Left cardiac atrium (tissue), 4 donors: ENCODE measurements around the gene TNFSF9. TPM values are rescaled to one million over a fixed set of nuclear protein-coding genes. Genes with fewer than 3 reads are reported as not detected.

Experiments
- ATAC-seq, 2 donors: fragments of 200-7000 bp; cut with Tn5 transposase; one replicate each; pipeline ENCODE4 v1.9.1; 2020; ENCODE audit warnings: mild to moderate bottlenecking in 2 of 2, moderate library complexity in 2 of 2
- DNase-seq: peaks from one replicate; pipeline ENCODE4 v3.0.0-alpha.2; 2020
- intact Hi-C, 2 donors: fragments of 100-400 bp; cut with DNase I; formaldehyde crosslinking; loops; one replicate each; pipeline versions ENCODE4 v1.14.1 to v1.15.1; 2022 to 2023
- long read RNA-seq: library from polyadenylated mRNA; unstranded; transcript quantifications from one replicate; pipeline ENCODE4 v2.0.0, GENCODE V29; 2021
- total RNA-seq, 2 donors: library from RNA; stranded (reverse); fragmentation: NEBNext Ultra II Directional; extraction: Animal tissue kit (Norgen Biotek cat#: 25700); gene quantifications; one replicate each; pipeline ENCODE4 v1.2.1, GENCODE V29; 2021
- donor health status: DM: no; HTN: yes; CAD: no.
- donor health status: DM: no; HTN: yes; CAD: no; lungs with severe emphysema.
- donor health status: DM: yes; HTN: yes; CAD: no.
- donor health status: Dilated cardiomyopathy.

The TNFSF9 gene, protein sequence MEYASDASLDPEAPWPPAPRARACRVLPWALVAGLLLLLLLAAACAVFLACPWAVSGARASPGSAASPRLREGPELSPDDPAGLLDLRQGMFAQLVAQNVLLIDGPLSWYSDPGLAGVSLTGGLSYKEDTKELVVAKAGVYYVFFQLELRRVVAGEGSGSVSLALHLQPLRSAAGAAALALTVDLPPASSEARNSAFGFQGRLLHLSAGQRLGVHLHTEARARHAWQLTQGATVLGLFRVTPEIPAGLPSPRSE
- total RNA-seq, result under 1 TPM; 0.29 to 0.71 TPM
- long read RNA-seq, result 0 reads

- intact Hi-C loops, result no loop called here
- ATAC-seq, result peak; percentile 91 to 95
- peak; percentile 89 for DNase-seq
These were observed at the start of gene TNFSF9 for GRCh38 chr19:6530386-6531162. Gene TNFSF9, plus strand, starts transcription at chr19:6531026. Its CDS starts 11 bp downstream, at chr19:6531037.

DNA sequence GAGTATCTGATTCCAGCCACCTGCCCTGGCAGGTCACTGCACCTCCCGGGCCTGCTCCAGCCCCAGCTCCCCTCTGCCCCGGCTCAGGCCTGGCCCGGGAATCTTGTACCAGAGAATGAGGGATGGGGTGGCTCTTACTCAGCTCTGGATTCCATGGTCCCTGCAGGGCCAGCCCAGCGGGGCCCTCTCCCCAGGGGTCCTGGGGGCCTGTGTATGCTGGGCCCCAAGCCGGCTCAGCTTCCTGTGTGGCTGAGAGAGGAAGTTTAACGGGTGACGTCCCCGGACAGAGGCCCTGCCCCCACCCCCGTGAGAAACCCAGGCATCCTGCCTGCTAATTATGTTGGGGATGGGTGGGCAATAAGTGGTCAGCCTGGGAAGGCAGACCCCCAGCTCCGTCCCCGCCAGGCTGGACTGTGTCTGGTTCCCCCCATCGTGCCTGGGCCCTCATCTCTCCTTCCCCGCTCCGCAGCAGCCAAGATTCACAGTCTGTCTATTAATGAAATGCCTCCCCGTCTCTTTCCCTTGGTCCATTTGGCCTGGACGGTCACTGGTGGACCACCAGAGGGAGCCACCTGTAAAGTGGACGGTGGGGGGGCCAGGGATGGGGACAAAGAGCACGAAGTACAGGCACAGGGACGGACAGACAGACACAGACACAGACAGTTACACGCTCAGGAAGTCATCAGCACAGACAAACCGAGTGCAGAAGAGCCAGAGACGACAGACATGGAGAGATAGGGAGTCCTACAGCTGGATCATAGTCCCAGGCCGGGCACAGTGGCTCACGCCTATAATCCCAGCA lies 49.1 kb upstream of the TNFSF9 start, which contains the start of gene DENND1C:
TSS of gene DENND1C (minus strand) at position 247 of the 802 bp plus-strand sequence. CDS start at position 155, 92 bp downstream.
- peak; percentile 64 to 70 for ATAC-seq
- intact Hi-C loops, result no loop called here
- no peak for DNase-seq

DNA sequence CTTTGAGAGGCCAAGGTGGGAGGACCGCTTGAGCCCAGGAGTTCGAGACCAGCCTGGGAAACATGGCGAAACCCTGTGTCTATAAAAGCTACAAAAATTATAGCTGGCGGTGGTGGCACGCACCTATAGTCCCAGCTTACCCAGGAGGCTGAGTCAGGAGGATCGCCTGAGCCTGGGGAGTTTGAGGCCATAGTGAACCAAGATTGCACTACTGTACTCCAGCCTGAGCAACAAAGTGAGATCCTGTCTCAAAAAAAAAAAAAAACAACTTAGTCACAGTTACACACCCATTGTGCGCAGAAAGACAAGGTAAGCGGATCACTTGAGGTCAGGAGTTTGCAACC lies 48.5 kb upstream of the TNFSF9 start:
- no peak for ATAC-seq
- intact Hi-C loops, result no loop called here
- DNase-seq, result no peak

- ATAC-seq, result no peak
These were observed 47.6 kb upstream of the TNFSF9 start for GRCh38 chr19:6483235-6483634.

GRCh38 chr19:6484230-6484629 lies 46.6 kb upstream of the TNFSF9 start:
- DNase-seq (no peak), ATAC-seq (no peak)
- intact Hi-C loops, result no loop called here

More at GRCh38 chr19:6483235-6483634, 47.6 kb upstream of the TNFSF9 start:
- intact Hi-C loops, result no loop called here
- no peak for DNase-seq

GRCh38 chr19:6484831-6485230 lies 46.0 kb upstream of the TNFSF9 start:
- DNase-seq (no peak), ATAC-seq (no peak)
- intact Hi-C loops, result no loop called here

- DNase-seq (no peak), ATAC-seq (no peak)
- intact Hi-C loops, result no loop called here
These were observed 41.4 kb upstream of the TNFSF9 start for GRCh38 chr19:6489278-6490061.

GRCh38 chr19:6490134-6490533 lies 40.7 kb upstream of the TNFSF9 start:
- DNase-seq (no peak), ATAC-seq (no peak)
- intact Hi-C loops, result no loop called here

DNA sequence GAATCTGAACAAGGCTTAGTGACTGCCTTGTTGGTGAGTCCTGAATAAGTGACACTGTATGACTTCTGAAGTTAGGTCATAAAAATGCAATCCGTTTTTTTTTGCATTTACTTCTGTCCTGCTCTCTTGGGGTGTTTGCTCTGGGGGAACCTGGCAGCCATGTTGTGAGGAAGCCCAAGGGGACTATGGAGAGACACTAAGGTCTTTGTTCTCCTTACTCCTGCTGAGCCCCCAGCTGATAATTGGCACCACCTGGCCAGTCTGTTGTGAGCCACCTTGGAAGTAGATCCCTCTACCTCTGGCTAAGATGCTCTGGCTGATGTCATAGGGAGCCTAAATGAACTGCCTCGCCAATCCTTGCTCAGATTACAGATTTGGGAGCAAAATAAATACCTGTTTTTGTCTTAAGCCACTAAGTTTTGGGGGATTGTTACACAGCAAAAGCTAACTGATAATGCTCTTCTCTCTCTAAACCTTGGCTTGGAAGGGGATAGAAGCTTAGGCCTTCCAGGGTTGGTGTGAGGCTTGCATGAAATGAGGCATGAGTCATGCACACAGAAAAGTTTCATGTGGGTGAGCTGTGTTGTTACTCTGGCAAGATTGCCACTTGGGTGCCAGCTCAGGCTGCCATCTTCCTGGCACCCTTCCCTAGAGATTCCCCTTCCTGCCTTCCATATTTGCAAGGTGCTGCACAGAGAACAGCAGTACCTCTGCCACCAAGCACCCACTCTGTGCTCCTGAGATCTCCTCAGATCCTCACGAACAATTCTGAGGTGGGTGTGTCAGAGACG lies 38.8 kb upstream of the TNFSF9 start:
- DNase-seq, result no peak
- no peak for ATAC-seq
- intact Hi-C loops, result no loop called here

DNA sequence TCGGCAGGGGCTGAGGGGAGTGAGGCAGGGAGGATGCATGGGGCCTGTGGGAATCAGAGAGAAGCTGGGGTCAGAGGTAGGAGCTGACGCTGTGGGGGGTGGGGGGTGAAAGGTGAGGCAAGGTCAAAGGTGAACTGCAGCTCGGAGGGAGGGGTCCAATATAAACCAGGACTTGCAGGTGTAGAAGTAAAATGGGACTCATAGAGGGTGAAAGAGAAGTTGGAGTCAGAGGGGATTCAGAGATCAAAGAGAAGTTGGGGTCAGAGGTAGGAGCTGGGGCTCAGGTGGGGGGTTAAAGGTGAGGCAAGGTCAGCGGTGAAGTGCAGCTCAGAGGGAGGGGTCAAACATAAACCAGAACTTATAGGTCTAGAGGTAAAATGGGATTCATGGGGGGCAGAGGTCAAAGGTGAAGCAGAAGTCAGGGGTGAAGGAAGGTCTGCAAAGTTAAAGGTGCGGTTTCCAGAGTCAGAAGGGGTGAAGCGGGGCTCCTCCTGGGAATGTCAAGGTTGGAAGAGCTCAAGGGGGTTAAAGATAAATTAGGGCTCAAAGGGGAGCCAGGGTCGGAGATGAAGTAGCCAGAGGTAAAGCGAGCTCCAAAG lies 36.3 kb upstream of the TNFSF9 start:
- intact Hi-C loops, result no loop called here

GRCh38 chr19:6495947-6496346 lies 34.9 kb upstream of the TNFSF9 start:
- intact Hi-C loops, result no loop called here
- DNase-seq, result no peak
- ATAC-seq, result no peak

More for the DNA sequence above, 36.3 kb upstream of the TNFSF9 start:
- DNase-seq (no peak), ATAC-seq (no peak)

GRCh38 chr19:6498294-6499036 lies 32.4 kb upstream of the TNFSF9 start:
- no peak for DNase-seq
- no peak for ATAC-seq
- intact Hi-C loops, result no loop called here

- intact Hi-C loops, result no loop called here
- DNase-seq, result no peak
- no peak for ATAC-seq
These were observed 31.6 kb upstream of the TNFSF9 start for GRCh38 chr19:6499052-6499790.

GRCh38 chr19:6500837-6501739 lies 29.7 kb upstream of the TNFSF9 start:
- DNase-seq (no peak), ATAC-seq (no peak)
- intact Hi-C loops, result no loop called here
